Osteocyte (in vitro differentiated cells): ENCODE results near the gene SEMA3F. TPM values are rescaled to one million over a fixed set of nuclear protein-coding genes. Genes with fewer than 3 reads are reported as not detected.

ENCODE experiments used
- DNase-seq: peaks from one replicate; pipeline ENCODE4 v3.0.0; 2021; ENCODE audit warnings: mixed read lengths; ENCODE audit not compliant: unreplicated experiment; ENCODE audit errors: extremely low spot score
- H3K27ac Mint-ChIP-seq: one replicate; pipeline ENCODE4 v1.8.0; 2021; ENCODE audit warnings: mild to moderate bottlenecking, mixed read lengths; ENCODE audit not compliant: unreplicated experiment
- H3K27me3 Mint-ChIP-seq: one replicate; pipeline ENCODE4 v1.8.0; 2021; ENCODE audit warnings: mixed read lengths; ENCODE audit not compliant: unreplicated experiment
- H3K36me3 Mint-ChIP-seq: one replicate; pipeline ENCODE4 v1.8.0; 2021; ENCODE audit warnings: mixed read lengths; ENCODE audit not compliant: unreplicated experiment
- H3K4me1 Mint-ChIP-seq: one replicate; pipeline ENCODE4 v1.8.0; 2021; ENCODE audit warnings: mixed read lengths; ENCODE audit not compliant: unreplicated experiment
- H3K4me3 Mint-ChIP-seq: one replicate; pipeline ENCODE4 v1.8.0; 2021; ENCODE audit warnings: mild to moderate bottlenecking, moderate library complexity, mixed read lengths; ENCODE audit not compliant: unreplicated experiment
- H3K9me3 Mint-ChIP-seq: one replicate; pipeline ENCODE4 v1.8.0; 2021; ENCODE audit warnings: mixed read lengths; ENCODE audit not compliant: unreplicated experiment
- total RNA-seq: library from RNA; stranded (reverse); gene quantifications from 2 replicates; pipeline ENCODE4 v1.2.1, GENCODE V29; 2021
- TF ChIP-seq, protein P1 (sequence below): fragments of 200-600 bp; sonication (generic); IDR thresholded peaks from 2 replicates; pipeline ENCODE4 v1.5.0; 2021; ENCODE audit warnings: antibody characterized with exemption, mild to moderate bottlenecking, moderate library complexity

The SEMA3F gene
- total RNA-seq, 1 donor from 2014 or later: 11.8 TPM

- DNase-seq: no peak
- Mint-ChIP-seq H3K4me3 (no peak overlapping the region), H3K9me3 (no peaks in the 10 kb centered on the region), H3K27ac (no peak overlapping the region), H3K36me3 (no peaks in the 10 kb centered on the region), H3K27me3 (peaks cover 4% of the 10 kb centered on the region), H3K4me1 (peaks cover 11% of the 10 kb centered on the region)
- TF ChIP-seq, protein P1, sequence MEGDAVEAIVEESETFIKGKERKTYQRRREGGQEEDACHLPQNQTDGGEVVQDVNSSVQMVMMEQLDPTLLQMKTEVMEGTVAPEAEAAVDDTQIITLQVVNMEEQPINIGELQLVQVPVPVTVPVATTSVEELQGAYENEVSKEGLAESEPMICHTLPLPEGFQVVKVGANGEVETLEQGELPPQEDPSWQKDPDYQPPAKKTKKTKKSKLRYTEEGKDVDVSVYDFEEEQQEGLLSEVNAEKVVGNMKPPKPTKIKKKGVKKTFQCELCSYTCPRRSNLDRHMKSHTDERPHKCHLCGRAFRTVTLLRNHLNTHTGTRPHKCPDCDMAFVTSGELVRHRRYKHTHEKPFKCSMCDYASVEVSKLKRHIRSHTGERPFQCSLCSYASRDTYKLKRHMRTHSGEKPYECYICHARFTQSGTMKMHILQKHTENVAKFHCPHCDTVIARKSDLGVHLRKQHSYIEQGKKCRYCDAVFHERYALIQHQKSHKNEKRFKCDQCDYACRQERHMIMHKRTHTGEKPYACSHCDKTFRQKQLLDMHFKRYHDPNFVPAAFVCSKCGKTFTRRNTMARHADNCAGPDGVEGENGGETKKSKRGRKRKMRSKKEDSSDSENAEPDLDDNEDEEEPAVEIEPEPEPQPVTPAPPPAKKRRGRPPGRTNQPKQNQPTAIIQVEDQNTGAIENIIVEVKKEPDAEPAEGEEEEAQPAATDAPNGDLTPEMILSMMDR: no peak
Measured at GRCh38 chr3:50137531-50137930, 17.6 kb upstream of the SEMA3F start.

- no peak overlapping the region for H3K27ac Mint-ChIP-seq
- peaks cover 4% of the 10 kb centered on the region for H3K27me3 Mint-ChIP-seq
- TF ChIP-seq, protein P1: no peak
Measured at GRCh38 chr3:50138266-50139200, 16.6 kb upstream of the SEMA3F start.

DNA sequence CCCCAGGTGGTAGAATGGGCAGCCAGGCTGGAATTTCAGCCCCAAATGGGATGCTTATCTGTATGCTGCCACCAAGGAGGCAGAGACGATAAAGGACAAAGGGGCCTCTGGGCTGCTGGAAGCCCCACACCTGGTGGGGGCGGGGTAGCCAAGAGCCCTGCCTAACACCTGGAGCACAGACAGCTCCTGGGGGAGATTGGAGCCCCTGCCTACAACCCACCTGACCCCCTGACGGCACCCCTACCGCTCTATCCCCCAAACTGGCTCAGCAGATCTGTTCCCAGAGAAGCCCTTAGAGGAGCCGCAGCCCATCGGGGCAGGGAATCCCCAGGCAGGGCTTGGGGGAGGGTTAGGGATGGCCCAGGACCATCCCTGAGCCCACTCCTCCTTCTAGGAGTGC is 15.8 kb upstream of the SEMA3F start:
- peaks cover 11% of the 10 kb centered on the region for H3K4me1 Mint-ChIP-seq
- H3K4me3 Mint-ChIP-seq: no peak overlapping the region
- no peak overlapping the region for H3K27ac Mint-ChIP-seq
- TF ChIP-seq, protein P1: no peak
- DNase-seq: no peak
- H3K27me3 Mint-ChIP-seq: peaks cover 4% of the 10 kb centered on the region
- no peaks in the 10 kb centered on the region for H3K9me3 Mint-ChIP-seq
- no peaks in the 10 kb centered on the region for H3K36me3 Mint-ChIP-seq

More at GRCh38 chr3:50138266-50139200, 16.6 kb upstream of the SEMA3F start:
- H3K36me3 Mint-ChIP-seq: no peaks in the 10 kb centered on the region
- no peaks in the 10 kb centered on the region for H3K9me3 Mint-ChIP-seq
- no peak overlapping the region for H3K4me3 Mint-ChIP-seq
- H3K4me1 Mint-ChIP-seq: peaks cover 11% of the 10 kb centered on the region
- DNase-seq: no peak

GRCh38 chr3:50139718-50140423 is 15.3 kb upstream of the SEMA3F start:
- H3K36me3 Mint-ChIP-seq: no peaks in the 10 kb centered on the region
- H3K27ac Mint-ChIP-seq: no peak overlapping the region
- no peak for DNase-seq
- H3K4me3 Mint-ChIP-seq: no peak overlapping the region
- no peaks in the 10 kb centered on the region for H3K9me3 Mint-ChIP-seq
- TF ChIP-seq, protein P1: no peak
- H3K4me1 Mint-ChIP-seq: peaks cover 11% of the 10 kb centered on the region
- peaks cover 4% of the 10 kb centered on the region for H3K27me3 Mint-ChIP-seq

DNA sequence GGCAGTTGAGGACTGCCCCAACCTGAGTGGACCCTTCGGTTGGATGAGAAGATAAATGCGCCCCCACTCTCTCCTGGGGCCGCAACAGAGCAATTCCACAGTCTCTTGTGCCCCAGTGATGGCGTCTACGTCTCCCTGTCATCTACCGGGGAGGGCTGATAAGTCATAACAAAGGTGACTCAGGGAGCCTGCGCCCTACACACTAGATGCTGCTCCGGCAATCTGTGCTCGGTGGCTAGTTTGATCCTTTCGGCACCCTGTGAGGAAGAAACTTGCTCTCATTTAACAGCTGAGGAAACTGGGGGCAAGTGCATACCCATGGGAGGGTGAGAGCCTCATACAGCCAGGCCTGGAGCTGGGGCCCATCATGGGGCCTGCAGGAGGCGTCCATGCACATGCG is 14.1 kb upstream of the SEMA3F start:
- peaks cover 4% of the 10 kb centered on the region for H3K27me3 Mint-ChIP-seq
- H3K4me3 Mint-ChIP-seq: no peak overlapping the region
- H3K36me3 Mint-ChIP-seq: no peaks in the 10 kb centered on the region
- DNase-seq: no peak
- H3K4me1 Mint-ChIP-seq: peaks cover 11% of the 10 kb centered on the region
- no peaks in the 10 kb centered on the region for H3K9me3 Mint-ChIP-seq
- H3K27ac Mint-ChIP-seq: no peak overlapping the region
- TF ChIP-seq, protein P1: no peak
